Ammon's horn (tissue), 1 donor: Measurements from ENCODE around the gene ZNF831.
A peak's percentile ranks its signal among the peaks of the same experiment; 100 is the strongest.

Experiments
- DNase-seq: peaks from one replicate; pipeline ENCODE4 v3.0.0-alpha.2; 2016; ENCODE audit warnings: low spot score

ZNF831 gene

DNA sequence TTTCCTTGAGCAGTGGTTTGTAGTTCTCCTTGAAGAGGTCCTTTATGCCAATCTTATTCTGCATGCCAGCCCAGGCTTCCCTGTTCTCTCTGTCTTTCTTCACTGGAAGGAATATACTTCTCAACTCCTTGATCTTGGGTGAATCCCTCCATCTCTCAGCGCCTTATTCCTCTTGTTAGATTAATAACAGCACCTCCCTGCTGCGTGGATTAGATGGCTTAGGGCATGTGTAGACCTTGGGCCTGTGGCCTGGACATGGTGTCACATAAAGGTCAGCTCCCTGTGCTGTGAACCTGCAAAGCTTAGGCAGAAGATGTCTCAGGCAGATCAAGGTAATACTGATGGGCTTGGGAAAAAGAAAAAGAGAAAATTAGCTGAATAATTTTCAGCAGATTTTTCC, 18.3 kb downstream of the ZNF831 start:
- DNase-seq: no peak

DNA sequence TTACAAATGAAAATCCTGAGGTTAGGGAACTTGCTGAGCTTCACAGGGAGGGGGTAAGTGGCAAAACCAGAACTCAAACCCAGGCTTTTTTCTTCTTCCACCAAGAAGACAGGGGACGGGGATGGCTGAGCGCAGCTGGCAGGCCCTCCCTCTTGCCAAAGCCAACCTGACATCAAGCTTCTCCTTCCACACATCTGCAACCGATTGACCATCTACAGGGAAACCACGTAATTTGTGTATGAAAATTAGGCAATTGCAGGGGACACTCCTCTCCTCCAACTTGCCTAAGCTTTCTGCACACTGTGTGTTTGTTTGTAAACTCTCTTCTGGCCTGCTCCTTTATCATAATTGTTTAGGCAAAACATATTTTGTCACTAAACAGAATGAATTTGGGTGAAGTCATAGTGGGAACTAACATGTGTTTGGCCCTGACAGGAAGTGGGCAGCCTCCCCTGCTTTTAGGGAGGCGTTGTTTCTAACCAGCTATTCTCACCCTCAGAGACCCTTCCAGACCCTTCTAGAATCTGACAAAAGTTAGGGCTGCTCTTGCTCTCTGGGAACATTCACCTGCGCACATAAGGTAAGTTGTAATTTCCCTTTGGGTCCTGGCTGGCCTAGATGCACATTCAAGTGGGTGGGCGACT, 18.9 kb downstream of the ZNF831 start:
- no peak for DNase-seq

DNA sequence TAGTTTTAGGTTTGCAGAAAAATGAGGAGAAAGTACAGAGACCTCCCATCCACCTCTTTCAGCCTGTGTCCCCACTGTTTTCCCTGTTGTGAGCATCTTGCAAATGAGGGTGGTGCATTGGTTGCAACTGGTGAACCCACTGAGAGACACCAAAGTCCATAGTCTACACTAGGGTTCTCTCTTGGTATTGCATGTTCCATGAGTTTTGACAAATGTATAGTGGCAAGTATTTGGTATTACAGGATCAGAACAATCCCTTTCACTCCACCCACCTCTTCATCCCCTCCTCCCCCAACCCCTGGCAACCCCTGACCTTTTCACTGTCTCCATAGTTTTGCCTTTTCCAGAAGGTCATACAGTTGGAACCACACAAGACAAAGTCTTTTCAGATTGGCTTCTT, 20.1 kb downstream of the ZNF831 start:
- DNase-seq: no peak

DNA sequence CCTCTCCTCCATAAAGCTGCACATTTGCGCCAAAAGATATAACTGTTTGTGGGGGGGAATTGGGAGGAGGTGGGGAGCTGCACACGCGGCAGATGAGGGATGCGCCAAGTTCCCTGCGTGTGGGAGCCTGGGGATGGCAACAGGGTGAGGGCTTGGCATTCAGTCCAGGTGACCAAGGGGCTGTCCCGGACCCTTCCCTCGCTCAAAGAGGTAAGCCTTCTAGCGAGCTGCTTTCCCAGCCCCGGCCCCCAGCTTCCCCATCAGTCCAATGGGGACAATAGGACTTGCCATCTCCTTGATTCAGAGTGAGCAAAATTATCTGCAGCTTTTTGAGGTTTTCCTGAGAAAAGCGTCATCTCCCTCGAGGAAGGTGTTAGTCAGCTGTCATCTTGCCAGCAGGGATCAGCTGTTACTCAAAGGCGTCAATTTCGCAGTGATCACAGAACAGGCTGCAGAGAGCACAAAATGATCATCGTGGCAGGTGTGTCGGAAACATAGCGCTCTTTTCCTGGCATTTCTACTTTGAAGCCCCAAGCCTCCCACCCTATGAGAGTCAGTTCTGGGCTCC, 21.3 kb downstream of the ZNF831 start:
- DNase-seq: no peak

DNA sequence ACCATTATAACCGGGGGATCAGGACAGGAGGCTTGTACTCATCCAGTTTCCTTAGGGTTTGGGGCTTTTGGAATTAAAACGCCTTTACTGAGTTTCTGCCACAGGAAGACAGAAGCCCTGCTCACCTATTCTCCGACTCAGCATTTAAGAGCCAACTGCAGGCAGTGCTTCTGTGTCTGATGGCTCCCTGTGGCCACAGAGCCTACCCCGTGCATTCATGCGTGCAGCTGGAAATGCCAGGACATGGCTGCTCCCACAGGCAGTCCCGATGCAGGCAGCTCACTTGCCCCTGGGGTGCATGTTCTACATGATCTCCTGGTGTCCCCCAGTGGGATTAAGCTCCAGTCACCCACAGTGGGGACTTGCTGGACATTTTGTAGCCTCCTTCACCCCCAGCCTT, 22.2 kb downstream of the ZNF831 start:
- no peak for DNase-seq

DNA sequence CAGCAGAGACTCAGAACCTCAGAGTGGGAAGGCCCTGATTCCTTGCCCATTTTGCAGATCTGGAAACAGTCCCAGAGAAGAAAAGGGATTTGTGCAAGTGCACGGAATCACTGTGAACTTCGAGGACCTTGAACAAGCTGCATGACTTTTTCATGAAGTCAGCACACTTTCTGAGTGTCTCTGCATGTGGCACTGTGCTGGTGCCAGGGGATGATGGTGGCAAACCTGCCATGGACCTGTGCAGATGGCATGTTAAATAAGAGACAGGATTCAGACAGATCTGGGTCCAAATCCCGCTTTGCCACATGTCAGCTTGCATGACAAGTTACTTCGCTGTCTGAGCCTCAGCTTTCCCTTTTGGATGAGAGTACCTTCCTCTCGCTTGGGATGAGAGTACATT, 26.8 kb downstream of the ZNF831 start:
- peak; percentile 31 for DNase-seq

DNA sequence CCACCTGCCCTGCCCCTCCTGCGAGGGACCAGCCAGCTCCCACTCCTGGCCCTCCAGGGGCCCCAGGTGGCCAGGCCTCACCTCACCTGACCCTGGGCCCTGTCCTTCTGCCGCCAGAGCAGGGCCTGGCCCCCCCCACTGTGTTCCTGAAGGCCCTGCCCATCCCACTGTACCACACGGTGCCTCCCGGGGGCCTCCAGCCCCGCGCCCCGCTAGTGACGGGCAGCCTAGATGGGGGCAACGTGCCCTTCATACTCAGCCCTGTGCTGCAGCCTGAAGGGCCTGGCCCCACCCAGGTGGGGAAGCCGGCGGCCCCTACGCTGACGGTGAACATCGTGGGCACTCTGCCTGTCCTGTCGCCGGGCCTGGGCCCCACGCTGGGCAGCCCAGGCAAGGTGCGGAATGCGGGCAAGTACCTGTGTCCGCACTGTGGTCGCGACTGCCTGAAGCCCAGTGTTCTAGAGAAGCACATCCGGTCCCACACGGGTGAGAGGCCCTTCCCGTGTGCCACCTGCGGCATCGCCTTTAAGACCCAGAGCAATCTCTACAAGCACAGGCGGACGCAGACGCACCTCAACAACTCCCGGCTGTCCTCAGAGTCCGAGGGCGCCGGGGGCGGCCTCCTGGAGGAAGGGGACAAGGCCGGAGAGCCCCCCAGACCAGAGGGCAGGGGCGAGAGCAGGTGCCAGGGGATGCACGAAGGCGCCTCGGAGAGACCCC, 27.6 kb downstream of the ZNF831 start:
- DNase-seq: no peak

DNA sequence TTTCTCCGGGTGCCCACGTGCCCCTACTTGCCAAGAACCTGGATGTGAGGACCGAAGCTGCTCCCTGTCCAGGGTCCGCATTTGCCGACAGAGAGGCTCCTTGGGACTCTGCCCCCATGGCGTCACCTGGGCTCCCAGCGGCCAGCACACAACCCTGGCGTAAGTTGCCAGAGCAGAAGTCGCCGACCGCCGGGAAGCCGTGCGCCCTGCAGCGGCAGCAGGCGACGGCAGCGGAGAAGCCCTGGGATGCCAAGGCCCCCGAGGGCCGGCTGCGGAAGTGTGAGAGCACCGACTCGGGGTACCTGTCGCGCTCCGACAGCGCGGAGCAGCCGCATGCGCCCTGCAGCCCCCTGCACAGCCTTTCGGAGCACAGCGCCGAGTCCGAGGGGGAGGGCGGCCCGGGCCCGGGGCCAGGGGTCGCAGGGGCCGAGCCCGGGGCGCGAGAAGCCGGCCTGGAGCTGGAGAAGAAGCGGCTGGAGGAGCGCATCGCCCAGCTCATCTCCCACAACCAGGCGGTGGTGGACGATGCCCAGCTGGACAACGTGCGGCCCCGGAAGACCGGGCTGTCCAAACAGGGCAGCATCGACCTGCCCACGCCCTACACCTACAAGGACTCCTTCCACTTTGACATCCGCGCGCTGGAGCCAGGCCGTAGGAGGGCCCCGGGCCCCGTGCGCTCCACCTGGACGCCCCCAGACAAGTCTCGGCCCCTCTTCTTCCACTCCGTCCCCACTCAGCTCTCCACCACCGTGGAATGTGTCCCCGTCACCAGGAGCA, 28.3 kb downstream of the ZNF831 start:
- DNase-seq: no peak

DNA sequence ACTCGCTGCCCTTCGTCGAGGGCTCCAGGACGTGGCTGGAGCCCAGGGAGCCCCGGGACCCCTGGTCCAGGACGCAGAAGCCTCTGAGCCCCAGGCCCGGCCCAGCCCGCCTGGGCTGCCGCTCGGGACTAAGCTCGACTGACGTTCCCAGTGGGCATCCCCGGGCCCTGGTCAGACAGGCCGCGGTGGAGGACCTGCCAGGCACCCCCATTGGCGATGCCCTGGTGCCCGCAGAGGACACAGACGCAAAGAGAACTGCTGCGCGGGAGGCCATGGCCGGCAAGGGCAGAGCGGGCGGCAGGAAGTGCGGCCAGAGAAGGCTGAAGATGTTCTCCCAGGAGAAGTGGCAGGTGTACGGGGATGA, 28.9 kb downstream of the ZNF831 start:
- DNase-seq: no peak

DNA sequence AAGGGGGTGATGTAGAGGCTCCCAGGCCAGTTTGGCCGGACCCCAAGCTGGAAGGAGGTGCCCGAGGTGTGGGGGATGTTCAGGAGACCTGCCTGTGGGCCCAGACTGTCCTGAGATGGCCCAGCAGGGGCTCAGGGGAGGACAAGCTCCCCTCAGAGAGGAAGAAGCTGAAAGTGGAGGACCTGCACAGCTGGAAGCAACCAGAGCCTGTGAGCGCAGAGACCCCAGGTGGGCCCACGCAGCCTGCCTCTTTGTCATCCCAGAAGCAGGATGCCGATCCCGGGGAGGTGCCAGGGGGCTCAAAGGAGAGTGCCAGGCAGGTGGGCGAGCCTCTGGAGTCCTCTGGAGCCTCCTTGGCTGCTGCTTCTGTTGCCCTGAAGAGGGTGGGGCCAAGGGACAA, 29.7 kb downstream of the ZNF831 start:
- DNase-seq: no peak

DNA sequence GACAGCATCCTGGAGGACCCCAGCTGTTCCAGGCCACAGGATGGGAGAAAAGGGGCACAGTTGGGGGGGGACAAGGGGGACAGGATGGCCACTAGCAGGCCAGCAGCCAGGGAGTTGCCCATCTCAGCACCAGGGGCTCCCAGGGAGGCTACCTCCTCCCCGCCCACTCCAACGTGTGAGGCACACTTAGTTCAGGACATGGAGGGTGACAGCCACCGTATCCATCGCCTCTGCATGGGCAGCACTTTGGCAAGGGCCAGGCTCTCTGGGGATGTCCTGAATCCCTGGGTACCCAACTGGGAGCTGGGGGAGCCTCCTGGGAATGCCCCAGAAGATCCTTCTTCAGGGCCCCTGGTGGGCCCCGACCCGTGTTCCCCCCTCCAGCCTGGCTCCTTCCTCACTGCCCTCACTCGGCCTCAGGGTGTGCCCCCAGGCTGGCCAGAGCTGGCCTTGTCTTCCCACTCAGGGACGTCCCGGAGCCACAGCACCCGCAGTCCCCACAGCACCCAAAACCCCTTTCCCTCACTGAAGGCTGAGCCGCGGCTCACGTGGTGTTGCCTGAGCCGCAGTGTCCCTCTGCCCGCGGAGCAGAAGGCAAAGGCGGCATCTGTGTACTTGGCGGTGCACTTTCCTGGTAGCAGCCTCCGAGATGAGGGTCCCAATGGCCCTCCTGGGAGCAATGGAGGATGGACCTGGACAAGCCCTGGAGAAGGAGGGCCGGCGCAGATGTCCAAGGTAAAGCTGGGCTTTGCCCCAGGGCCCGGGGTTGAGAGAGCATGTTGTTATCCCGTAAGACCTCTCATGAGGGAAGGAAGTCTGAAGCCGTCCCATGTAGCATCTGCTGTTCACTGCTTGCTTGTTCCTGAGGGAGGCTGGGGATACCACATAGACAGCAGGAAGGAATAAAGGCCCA, 30.7 kb downstream of the ZNF831 start:
- no peak for DNase-seq

DNA sequence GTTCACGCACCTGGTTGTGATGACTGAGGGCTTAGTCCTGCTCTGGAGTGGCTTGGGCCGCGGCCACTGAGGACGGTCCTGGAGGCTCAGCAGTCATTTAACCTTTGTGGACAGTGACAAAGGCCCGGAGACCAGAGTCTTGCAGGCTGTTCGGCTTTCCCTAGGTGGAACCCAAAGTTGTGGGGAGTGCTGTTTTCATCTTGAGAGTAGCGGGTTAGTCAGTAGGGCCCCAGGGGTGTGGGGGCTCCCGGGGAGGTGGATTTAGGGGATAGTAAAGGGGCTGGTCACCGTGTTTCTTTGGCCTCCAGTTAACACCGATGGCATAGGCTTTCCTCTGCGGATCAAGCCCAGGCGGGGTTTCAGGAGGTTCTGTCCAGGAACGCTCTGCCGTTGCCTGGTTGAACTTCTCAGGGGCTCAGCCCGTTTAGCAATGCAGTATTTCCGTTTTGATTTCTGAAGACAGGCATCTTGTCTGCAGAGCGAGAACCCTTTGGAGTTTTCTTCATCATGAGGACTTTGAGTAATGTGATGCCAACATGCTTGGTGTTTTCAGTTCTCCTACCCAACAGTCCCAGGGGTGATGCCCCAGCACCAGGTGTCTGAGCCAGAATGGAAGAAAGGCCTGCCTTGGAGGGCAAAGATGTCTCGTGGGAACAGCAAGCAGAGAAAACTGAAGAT, 31.8 kb downstream of the ZNF831 start:
- no peak for DNase-seq

DNA sequence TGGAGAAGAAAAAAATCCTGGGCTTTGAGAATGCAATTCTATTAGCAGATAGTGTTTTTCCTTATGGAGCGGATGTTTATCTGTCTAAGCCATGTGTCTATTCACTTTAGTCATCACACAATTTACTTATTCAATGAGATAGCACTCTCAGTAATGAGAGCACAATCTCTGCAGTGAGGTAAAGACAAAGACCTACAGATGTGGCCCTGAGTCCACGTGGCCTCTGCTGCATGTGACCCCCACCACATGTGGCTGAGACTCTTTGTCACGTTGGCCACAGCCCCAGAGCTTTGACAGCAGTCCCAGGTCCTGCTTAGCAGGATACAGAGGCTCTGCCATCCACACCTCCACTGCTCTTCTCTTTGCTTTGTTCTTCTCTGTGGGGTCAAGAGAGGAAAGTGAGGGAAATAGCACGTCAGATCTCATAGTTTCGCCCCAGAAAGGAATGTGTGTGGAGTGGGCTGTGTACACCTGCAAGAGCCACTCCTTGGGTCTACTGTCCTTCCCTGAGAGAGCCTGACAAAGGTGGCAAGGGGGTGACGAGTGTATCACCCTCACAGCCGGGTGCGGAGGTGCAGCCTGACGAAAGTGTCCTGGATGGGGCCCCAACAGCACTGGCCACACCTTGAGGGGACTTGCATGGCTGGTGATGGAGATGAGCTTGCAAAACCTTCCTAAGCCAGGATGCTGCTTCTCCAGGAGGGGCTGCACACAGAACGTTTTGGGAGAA, 40.7 kb downstream of the ZNF831 start:
- DNase-seq: peak; percentile 18

DNA sequence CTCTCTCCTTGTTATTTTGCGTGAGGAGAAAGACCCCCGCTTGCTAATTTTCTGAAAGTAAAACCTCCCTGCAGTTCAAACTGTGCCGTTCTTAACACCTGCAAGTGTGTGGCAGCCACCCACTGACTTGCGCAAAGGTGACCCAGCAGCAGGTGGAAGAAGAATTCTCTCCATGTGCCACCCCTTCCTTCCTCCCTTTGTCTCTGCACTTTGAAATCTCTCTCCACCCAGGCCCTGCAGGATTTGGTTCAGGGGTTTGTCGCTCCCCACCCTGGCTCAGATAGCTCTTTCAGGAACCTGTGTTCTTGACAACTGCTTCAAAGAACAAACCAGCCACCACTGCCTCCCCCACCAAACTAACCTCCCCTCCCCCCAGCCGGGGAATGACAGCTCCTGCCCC, 41.4 kb downstream of the ZNF831 start:
- no peak for DNase-seq

DNA sequence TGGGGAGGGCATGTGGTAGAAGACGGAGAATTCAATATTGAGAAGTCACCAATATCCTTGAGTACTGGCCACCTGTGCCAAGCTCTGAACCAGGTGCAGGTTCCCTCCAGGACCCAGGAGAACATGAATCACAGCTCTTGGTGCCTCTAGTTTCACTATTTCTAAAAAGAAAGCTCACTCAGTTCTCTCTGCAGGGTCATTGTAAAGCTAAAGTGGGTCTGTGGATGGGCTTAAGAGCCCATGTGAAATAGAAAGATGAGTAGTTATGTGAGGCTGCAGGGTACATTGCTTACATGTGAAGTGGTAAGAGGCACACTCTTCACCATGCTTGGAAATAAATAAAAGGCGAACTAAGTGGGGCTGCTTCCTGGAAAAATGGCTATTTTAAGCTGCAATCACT, 43.6 kb downstream of the ZNF831 start:
- DNase-seq: no peak

DNA sequence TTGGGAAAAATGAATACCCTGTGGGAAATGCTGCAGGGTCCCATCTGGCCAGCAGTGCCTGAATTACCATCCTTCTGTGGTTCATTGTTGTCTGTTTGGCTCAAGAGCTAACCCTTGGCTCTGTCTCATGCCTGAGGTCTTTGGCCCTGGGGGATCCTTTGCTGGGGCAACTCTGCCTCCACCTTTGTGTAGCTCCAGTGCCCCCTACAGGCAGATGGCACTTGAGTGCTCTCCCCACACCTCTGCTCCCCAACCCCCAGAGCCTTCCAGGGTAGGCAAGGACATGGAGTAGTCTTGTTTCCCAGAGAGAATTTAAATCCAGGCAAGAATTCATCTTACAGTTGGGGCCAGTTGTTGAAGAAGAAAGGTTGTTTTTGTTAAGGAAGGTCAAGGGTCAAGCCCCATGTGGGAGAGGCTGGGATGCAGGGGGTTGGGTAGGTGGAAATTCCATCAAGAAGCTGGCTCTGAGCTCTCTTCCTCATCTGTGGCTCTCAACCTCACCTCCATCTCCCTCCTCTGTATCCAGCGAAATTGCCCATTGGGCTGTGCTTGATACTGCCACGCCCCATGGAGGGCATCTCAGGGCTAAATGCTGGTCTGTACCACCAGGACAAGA, 44.2 kb downstream of the ZNF831 start:
- DNase-seq: peak; percentile 83

DNA sequence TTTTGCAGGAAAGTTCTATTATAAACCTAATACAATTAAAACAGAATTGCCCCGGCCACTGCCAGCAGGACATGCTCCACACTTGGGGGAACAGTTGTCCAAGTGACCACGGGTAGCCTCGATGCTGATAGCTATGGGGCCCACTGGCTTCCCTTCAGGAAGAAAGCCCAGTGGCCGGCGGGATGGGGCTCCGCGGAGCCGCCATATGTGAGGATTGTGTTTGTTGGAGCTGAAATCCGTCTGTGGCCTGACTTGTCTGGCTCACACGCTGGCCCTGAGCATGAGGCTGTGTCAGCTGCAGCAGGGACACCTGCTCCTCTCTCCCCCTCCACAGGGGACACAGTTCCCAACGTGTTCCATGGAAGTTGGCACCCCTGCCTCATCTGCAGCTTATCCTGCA, 46.6 kb downstream of the ZNF831 start:
- no peak for DNase-seq

DNA sequence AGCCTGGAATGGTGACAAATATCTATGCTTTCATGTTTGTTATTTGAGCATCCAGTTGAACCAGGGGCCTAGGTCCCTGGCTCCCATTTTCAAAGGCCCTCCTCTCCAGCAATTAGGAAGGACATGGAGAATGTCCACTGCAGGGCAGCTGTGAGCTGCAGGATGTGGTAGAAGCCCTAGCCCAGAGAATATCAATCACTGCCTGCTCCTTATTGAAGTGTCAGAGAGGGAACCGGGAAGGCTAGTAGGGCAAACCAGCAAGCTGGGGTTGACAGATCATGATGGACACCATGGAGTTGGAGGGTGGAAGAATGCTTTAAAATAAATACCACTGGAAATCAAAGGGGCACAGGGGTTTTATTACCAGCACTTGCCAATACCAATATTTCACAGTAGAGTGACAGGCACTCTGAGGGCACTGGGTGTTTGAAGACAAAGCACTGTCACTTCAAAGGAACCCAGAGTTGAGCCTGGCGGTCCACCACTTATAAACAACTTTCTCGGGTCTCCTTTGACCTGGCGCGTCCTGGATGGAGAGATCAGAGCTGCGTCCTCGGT, 47.7 kb downstream of the ZNF831 start:
- DNase-seq: no peak

DNA sequence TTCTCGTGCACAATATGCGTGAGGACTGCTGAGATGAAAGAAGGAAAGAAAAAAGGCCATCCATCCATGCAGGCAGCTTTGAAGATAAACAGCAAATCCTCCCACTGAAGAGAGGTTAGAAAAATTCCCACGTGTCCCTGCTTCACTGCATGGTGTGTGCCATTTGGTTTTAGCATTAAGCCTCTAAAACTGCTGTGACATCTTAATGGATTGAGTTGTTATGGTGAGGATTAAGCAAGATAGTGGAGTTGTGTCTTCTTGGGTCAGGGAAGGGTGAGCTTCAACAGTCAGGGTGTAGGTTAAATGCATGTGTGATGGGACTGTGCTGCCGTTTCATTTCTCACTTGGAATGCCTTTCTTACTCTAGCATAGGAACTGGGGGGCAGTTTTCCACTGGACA, 50.5 kb downstream of the ZNF831 start:
- DNase-seq: no peak
